Stimulated activated CD8-positive, alpha-beta memory T cell treated with anti-CD3 and anti-CD28 coated beads, Interleukin-4, amount 100 ng/mL, for 48 hours (primary cell): Measurements from ENCODE around the gene PRDM16.

Experiments
- DNase-seq: peaks from one replicate; pipeline ENCODE4 v3.0.0-alpha.2; 2020

The PRDM16 gene

DNA sequence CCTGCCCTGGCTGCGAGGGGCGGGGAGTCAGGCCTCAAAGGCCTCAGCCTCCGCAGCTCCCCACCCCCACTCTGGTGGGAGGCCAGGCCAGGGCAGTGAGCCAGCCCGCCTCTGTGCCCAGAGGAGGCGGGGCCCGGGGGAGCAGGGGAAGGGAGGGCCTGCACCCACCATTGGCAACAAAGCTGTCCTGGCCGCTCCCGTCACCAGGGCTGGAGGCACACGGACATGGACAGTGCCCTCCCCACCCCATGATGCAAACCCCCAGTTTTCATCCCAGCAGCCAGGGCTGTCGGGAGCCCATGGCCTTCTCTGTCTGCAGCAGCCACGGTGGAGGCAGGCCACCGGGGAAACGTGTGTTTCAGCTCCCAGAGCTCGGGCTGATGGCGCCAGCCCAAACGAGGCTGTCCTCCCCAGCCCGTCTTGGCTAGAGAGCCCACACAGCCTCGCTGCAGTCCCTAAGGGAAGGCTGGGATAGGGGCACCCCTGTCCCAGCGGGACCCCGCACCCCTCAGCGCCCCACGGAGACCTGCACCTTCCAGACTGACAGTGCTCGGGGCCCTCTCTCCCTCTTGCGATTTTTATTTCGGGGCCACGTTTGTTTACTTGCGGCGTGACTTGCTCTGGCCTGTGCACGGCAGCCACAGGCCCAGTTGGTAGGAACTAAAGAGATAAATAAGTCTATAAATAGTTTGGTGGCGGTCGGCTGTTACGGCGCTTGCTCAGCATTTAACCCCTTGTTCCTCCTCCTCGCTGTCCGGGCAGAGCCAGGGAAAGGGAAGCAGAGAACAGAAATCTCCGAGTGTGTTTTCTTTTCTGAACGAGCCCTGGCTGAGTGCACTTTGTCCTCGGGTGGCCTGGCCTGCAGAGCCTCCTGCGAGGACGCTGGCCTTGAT lies 101.8 kb downstream of the PRDM16 start:
- DNase-seq: no peak

DNA sequence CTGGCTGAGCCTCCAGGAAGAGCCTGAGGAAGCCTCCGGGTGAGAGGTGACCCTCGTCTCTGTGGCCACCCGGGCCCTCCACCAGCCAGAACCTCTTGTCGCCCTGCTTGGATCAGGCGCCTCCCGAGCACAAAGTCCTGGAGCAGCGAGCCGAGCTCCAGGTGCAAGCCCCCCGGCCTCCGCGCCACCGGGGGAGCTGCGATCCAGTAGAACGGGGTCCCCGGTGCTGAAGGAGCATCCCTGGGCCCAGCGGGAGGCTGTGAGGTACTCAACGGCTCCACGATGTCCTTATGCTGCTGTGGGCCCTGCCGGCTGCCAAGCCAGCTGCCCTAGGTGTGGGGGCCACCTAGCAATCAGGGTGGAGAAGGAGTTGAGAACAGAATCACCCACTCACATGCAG lies 102.8 kb downstream of the PRDM16 start:
- no peak for DNase-seq

- no peak for DNase-seq
Measured at GRCh38 chr1:3172431-3173380, 103.7 kb downstream of the PRDM16 start.

DNA sequence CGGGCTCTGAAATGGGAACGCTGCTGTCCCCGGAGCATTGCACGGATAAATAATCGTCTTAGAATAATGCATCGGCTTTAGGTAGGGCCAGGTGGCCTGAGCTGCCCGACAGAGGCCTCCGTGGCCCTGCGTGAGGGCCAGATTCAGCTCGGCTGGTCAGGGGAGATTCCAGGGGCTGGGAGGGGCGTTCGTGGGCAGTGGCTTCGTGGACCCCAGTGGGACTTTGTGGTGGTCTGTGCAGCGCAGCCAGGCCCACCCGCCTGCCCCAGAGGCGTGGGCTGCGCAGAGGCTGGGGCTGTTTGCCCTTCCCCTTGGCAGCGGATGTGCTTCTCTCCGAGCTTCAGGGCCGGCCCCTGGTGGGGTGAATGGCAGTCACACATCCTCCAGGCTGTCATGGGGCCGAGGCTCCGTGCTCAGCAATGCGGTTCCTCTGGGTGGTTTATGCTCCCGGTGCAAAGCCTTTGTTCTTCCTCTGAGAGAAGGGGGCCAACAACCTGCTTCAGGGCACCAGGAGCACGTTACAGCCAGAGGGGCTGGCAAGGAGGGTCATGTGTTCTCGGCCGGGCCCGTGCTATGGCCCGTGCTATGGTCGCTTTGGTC lies 104.5 kb downstream of the PRDM16 start:
- DNase-seq: no peak

GRCh38 chr1:3174487-3175247 lies 105.7 kb downstream of the PRDM16 start:
- no peak for DNase-seq

GRCh38 chr1:3175486-3175885 lies 106.5 kb downstream of the PRDM16 start:
- DNase-seq: no peak

GRCh38 chr1:3176028-3176427 lies 107.0 kb downstream of the PRDM16 start:
- DNase-seq: no peak

DNA sequence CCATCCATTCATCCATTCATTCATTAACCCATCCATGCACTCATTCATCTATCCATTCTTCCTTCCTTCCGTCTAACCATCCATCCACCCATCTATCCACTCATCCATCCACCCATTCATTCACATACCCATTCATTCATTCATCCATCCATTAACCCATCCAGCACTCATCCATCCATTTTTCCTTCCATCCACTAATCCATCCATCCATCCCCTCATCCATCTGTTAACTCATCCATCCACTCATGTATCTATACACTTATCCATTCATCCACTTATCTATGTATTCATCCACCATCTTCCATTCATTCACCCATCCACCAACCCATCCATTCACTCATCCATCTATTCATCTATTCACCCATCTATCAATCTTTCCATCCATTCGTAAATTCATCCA lies 107.8 kb downstream of the PRDM16 start:
- DNase-seq: no peak

DNA sequence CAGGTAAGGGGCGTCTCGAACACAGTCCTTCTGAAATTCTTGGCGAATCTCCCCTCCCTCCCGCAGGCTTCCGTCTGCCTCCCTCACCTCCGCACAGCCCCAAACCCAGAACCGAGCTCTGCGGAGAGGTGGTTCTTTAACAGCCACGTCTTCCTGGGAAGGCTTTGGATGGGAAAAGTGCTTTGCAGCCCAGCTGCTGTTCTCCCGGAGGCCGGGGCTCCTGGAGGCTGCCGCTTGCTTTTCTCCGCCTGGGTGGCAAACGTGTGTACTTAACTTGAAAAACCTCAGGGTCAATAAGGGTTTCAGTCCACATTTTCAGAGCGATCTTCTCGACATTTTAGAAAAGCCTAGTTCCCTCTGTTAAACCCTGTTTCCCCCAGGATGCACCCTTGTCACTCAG lies 109.3 kb downstream of the PRDM16 start:
- no peak for DNase-seq

- no peak for DNase-seq
Measured at GRCh38 chr1:3179471-3179870, 110.5 kb downstream of the PRDM16 start.

- DNase-seq: no peak
Measured at GRCh38 chr1:3180915-3181314, 111.9 kb downstream of the PRDM16 start.

DNA sequence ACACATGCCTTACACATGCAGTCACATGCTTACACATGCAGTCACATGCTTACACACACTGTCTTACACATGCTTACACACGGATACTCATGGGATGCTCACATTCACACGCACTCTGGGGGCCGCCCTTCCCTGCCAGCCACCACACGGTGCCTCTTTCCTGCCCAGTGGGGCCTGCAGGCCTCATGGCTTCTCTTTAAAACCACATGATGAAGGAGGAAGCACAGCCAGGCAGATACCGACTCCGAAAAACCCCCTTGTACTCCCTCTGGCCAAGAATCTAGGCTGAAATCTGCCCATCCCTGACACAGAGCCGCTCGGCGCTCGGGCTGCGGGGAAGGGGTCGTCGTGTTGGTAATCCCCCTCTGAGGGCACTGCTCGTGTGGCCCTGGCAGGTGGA lies 113.0 kb downstream of the PRDM16 start:
- no peak for DNase-seq

DNA sequence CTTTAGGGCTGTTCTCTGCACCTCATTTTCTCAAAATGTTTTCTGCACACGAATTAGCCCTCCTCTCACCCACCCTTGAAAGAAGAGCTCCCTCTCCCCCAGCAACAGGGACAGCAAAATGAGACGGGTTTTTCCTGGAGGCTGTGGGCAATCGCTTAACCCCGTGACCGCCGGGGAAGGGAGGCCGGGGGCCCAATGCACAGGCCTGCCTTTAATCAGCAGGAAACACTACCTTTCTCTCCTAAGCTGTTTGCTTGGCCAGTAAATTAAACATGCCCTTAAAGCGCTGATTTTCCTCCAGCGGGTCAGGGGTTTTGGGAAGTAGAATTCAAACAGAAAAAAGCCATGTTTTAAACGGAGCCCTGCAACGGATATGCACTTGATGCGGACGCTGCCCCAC lies 114.4 kb downstream of the PRDM16 start:
- DNase-seq: no peak

DNA sequence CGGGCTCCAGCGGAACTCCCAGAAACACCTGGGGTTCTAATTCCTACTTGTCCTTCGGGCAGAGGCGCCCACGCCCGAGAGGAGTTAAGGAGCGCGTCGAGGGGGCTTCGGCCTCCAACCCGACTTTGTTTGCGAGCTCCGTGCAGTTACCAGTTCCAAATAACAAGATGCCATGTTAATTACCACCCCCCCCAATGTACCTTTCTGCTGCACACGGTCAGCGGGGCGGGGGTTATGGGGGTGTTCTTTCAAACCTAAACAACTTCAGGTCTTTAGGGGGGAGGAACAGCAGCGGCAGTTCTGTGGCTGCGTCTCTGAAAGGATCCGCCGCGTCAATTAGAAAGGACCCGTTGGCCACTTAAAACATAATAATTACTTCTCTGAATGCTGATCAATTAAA lies 114.8 kb downstream of the PRDM16 start:
- DNase-seq: no peak

DNA sequence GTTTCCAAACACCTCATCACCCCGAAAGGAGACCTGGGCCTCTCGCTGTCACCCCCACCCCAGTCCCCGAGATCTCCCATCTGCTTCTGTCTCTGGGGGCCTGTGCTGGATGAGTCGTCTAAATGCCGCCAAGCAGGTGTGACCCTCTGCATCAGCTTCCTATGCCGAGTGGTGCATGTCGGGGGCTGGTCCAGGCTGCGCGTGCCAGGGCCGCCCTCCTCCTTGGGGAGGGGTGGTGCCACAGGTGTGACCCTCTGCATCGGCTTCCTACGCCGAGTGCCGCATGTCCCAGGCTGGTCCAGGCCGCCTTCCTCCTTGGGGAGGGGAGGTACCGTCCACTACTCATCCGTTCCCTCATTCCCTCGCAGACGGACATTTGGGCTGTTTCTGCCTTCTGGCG lies 115.7 kb downstream of the PRDM16 start:
- DNase-seq: no peak

GRCh38 chr1:3185896-3186525 lies 117.0 kb downstream of the PRDM16 start:
- DNase-seq: no peak

DNA sequence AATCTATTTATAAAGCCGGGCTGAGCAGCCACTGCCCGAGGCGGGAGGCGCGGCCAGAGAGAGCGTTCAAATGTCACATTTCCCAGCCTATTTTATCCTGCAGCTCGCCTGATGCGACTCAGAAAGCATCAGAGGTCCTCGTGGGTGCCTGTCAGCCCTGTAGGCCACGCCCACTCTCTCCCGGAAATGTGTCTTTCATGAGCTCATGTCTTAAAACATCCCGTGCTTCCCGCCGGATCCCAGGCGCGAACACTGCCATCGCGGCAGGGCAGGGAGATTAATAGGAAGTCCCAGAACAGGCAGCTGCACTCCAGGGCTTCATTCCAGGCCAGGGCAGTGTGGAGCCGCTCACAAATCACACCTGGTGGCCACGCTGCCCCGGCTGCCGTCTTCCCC lies 117.5 kb downstream of the PRDM16 start:
- no peak for DNase-seq

- DNase-seq: no peak
Measured at GRCh38 chr1:3187415-3188149, 118.6 kb downstream of the PRDM16 start.

DNA sequence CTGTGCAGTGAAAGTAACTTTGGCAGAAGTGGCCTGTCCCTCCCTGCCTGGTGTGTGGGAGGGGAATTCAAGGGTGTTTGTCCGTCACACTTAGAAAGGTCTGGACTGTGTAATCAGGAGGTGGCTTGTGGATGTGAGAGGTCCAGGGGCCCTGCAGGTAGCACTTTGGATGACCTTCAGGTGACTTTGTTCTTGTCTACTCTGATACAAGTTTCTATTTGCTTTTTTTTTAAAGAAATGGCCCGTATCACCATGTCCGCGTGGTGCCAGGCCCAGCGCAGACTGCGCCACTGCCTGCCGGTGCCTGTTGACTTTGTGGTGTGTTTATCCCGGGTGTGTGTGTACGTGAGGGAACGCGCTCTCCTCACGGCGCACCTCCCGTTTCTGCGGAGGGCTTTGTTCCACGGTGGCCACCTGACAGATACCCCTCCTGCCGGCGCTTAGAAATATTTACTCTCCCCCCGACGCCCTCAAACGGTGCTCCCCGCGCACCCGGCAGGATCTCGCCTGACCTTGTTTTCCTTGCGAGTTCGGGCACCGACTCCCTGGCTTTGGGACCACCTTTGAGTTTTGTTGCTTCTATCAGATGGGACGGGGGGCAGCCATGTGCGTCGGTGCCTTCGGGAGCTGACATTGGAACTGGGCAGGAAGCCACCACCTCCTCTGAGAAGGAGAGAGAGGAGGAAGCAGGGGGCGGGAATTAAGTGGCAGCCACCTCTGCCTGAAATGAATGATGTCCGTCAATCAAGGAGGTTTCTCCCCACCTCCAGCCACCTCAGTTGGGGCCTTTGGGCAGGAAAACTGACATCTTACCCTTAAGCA lies 119.4 kb downstream of the PRDM16 start:
- DNase-seq: no peak

- DNase-seq: no peak
Measured at GRCh38 chr1:3190256-3191041, 121.4 kb downstream of the PRDM16 start.
